Progenitor cell of endocrine pancreas (in vitro differentiated cells): ENCODE results near the gene RPS3. TPM values are rescaled to one million over a fixed set of nuclear protein-coding genes. Genes with fewer than 3 reads are reported as not detected.
"Not testable (repeated sequence)": the region's sequence is repeated elsewhere in the genome, so short reads cannot be mapped to it uniquely, and the experiment has no call there.

Source experiments
- DNase-seq: peaks from one replicate; pipeline ENCODE4 v3.0.0; 2021; ENCODE audit warnings: low spot score; ENCODE audit not compliant: unreplicated experiment
- H3K27ac Mint-ChIP-seq: 2 replicates; pipeline ENCODE4 v1.8.0; 2021; ENCODE audit warnings: mild to moderate bottlenecking, moderate library complexity, mixed read lengths
- H3K27me3 Mint-ChIP-seq: 2 replicates; pipeline ENCODE4 v1.8.0; 2021; ENCODE audit warnings: mixed read lengths
- H3K36me3 Mint-ChIP-seq: 2 replicates; pipeline ENCODE4 v1.8.0; 2022; ENCODE audit warnings: mixed read lengths; ENCODE audit not compliant: insufficient read depth
- H3K4me1 Mint-ChIP-seq: 2 replicates; pipeline ENCODE4 v1.8.0; 2021; ENCODE audit warnings: low read depth, mixed read lengths
- H3K4me3 Mint-ChIP-seq: 2 replicates; pipeline ENCODE4 v1.8.0; 2021; ENCODE audit warnings: low read depth, mild to moderate bottlenecking, moderate library complexity, mixed read lengths
- H3K9me3 Mint-ChIP-seq: 2 replicates; pipeline ENCODE4 v1.8.0; 2021; ENCODE audit warnings: low read depth, mixed read lengths
- CTCF ChIP-seq: fragments of 200-600 bp; sonication (generic); IDR thresholded peaks from one replicate; pipeline ENCODE4 v1.5.0; 2021; ENCODE audit warnings: antibody characterized with exemption, mild to moderate bottlenecking; ENCODE audit not compliant: unreplicated experiment
- total RNA-seq: library from RNA; stranded (reverse); gene quantifications from 2 replicates; pipeline ENCODE4 v1.2.1, GENCODE V29; 2021

Gene RPS3
- total RNA-seq, 1 donor from 2014 or later = 2,637 TPM

- H3K9me3 Mint-ChIP-seq = peaks cover 3% of the 10 kb centered on the region
- H3K27me3 Mint-ChIP-seq = peaks cover 3% of the 10 kb centered on the region
- peak overlapping the region; percentile 33 for H3K27ac Mint-ChIP-seq
- H3K36me3 Mint-ChIP-seq = no peaks in the 10 kb centered on the region
- H3K4me1 Mint-ChIP-seq = peaks cover 17% of the 10 kb centered on the region
- no peak for TF ChIP-seq CTCF
- no peak for DNase-seq
- H3K4me3 Mint-ChIP-seq = no peak overlapping the region
Measured at GRCh38 chr11:75374646-75375045, 24.7 kb upstream of the RPS3 start.

- Mint-ChIP-seq H3K9me3 (no peaks in the 10 kb centered on the region), H3K27me3 (peaks cover 3% of the 10 kb centered on the region), H3K4me3 (no peak overlapping the region), H3K4me1 (peaks cover 17% of the 10 kb centered on the region), H3K27ac (no peak overlapping the region), H3K36me3 (no peaks in the 10 kb centered on the region)
- no peak for TF ChIP-seq CTCF
- DNase-seq = no peak
Measured at GRCh38 chr11:75375626-75376025, 23.7 kb upstream of the RPS3 start.

- no peak for TF ChIP-seq CTCF
- Mint-ChIP-seq H3K27me3 (peaks cover 3% of the 10 kb centered on the region), H3K9me3 (no peaks in the 10 kb centered on the region), H3K27ac (peak overlapping the region; percentile 76), H3K4me3 (no peak overlapping the region), H3K36me3 (no peaks in the 10 kb centered on the region), H3K4me1 (peaks cover 18% of the 10 kb centered on the region)
- no peak for DNase-seq
Measured at GRCh38 chr11:75376175-75376574, 23.1 kb upstream of the RPS3 start.

- H3K36me3 Mint-ChIP-seq, H3K4me1 Mint-ChIP-seq, H3K9me3 Mint-ChIP-seq, DNase-seq, H3K27me3 Mint-ChIP-seq, H3K4me3 Mint-ChIP-seq, H3K27ac Mint-ChIP-seq: not testable (repeated sequence)
Measured at GRCh38 chr11:75378776-75379175, 20.5 kb upstream of the RPS3 start.

GRCh38 chr11:75380245-75380644, 19.1 kb upstream of the RPS3 start:
- Mint-ChIP-seq H3K36me3 (no peaks in the 10 kb centered on the region), H3K27ac (no peak overlapping the region), H3K9me3 (no peaks in the 10 kb centered on the region), H3K27me3 (peaks cover 3% of the 10 kb centered on the region), H3K4me3 (no peak overlapping the region), H3K4me1 (peaks cover 8% of the 10 kb centered on the region)
- no peak for TF ChIP-seq CTCF
- no peak for DNase-seq

GRCh38 chr11:75380716-75381420, 18.4 kb upstream of the RPS3 start:
- Mint-ChIP-seq H3K27me3 (no peaks in the 10 kb centered on the region), H3K4me3 (no peak overlapping the region), H3K4me1 (peaks cover 7% of the 10 kb centered on the region), H3K27ac (peak overlapping the region; percentile 78), H3K9me3 (no peaks in the 10 kb centered on the region), H3K36me3 (no peaks in the 10 kb centered on the region)
- TF ChIP-seq CTCF = no peak
- DNase-seq = no peak
